ENCODE results near the gene EFNA5. TPM values are rescaled to one million over a fixed set of nuclear protein-coding genes. Genes with fewer than 3 reads are reported as not detected.

Gene EFNA5
- total and polyA plus RNA-seq, 2 of the 8 experiments (the other 6 are each of a cell fraction or from before 2014, with no cell fraction given), result 9.6 to 21.8 TPM

- Histone ChIP-seq H3K4me2 (ENCODE audit: insufficient read depth in 1 of 2, low read depth in 2 of 2, low read length in 2 of 2) (no peak overlapping the region), H2BK20ac (ENCODE audit: low read length) (no peak overlapping the region), H3K14ac (ENCODE audit: insufficient read length) (no peak overlapping the region), H2BK5ac (ENCODE audit: low read depth, low read length) (no peak overlapping the region), H2BK120ac (replicated peaks; ENCODE audit: low read depth, low read length) (no peak overlapping the region), H3K23me2 (ENCODE audit: low read depth, low read length) (no peaks in the 10 kb centered on the region), H2BK12ac (ENCODE audit: low read depth, low read length) (no peak overlapping the region), H3K9me3 (ENCODE audit: insufficient read depth in 2 of 2, low read depth in 1 of 2, low read length in 1 of 2) (no peaks in the 10 kb centered on the region), H4K8ac (ENCODE audit: extremely low read depth, insufficient read depth, low read length) (no peak overlapping the region), H3K18ac (ENCODE audit: extremely low read depth, low read length) (no peak overlapping the region), H3K36me3 (ENCODE audit: control insufficient read depth in 2 of 4, insufficient read depth in 4 of 4, low read length in 3 of 4) (no peaks in the 10 kb centered on the region), H3K27ac (ENCODE audit: low read depth, low read length) (no peak overlapping the region), H3K79me1 (ENCODE audit: low read depth, low read length) (no peaks in the 10 kb centered on the region), H3K56ac (replicated peaks; ENCODE audit: insufficient read length, low read depth, low read length) (no peak overlapping the region), H4K5ac (ENCODE audit: insufficient read length, low read depth, low read length) (no peak overlapping the region), H3K79me2 (ENCODE audit: control insufficient read depth in 1 of 2, insufficient read depth in 2 of 2, low read length in 2 of 2) (no peaks in the 10 kb centered on the region), H2AK5ac (ENCODE audit: low read depth, low read length) (no peak overlapping the region), H3K4me1 (replicated peaks in 1 of 4; ENCODE audit: control insufficient read depth in 3 of 4, insufficient read depth in 4 of 4, low read length in 3 of 4) (no peaks in the 10 kb centered on the region), H4K20me1 (replicated peaks in 1 of 2; ENCODE audit: control insufficient read depth in 1 of 2, insufficient read depth in 2 of 2, low read length in 2 of 2) (no peaks in the 10 kb centered on the region), H3K27me3 (replicated peaks in 1 of 4; ENCODE audit: control insufficient read depth in 3 of 4, extremely low read depth in 1 of 4, insufficient read depth in 3 of 4, low read length in 3 of 4) (no peaks in the 10 kb centered on the region), H2BK15ac (ENCODE audit: low read length) (no peak overlapping the region), H3K23ac (ENCODE audit: insufficient read length) (no peak overlapping the region), H3K9ac (replicated peaks in 1 of 4; ENCODE audit: extremely low read depth in 1 of 4, low read depth in 3 of 4, low read length in 3 of 4) (no peak overlapping the region), H4K91ac (replicated peaks; ENCODE audit: insufficient read length, low read length) (no peak overlapping the region), H3K4ac (replicated peaks; ENCODE audit: insufficient read length, low read depth, low read length) (no peak overlapping the region), H3K4me3 (ENCODE audit: extremely low read depth in 1 of 4, insufficient read depth in 2 of 4, low read depth in 3 of 4, low read length in 4 of 4) (no peak overlapping the region), H2AFZ (ENCODE audit: low read length) (no peak overlapping the region)
- WGBS, 2 experiments (ENCODE audit: extremely low coverage in 1 of 2, insufficient coverage in 1 of 2, insufficient read length in 1 of 2, insufficient replicate concordance in 2 of 2, low coverage in 1 of 2, low lambda C conversion rate in 2 of 2, missing lambda C conversion rate in 1 of 2), result 95% methylated on average over 1 of the region's 1 CpG; no CpG with 5 or more reads in 1 of the 2 experiments
- ChIA-PET POLR2A (ENCODE audit: partially characterized antibody) (interaction anchor here (0.8 kb wide), 1 partner anchor 22 kb away, joined by 3 read pairs; no protein-coding TSS in a partner anchor), CTCF (ENCODE audit: partially characterized antibody) (interaction anchor here (0.8 to 1.0 kb wide), 2 partner anchors 8 kb away, joined by 3 read pairs; no protein-coding TSS in a partner anchor)
- DNase-seq (ENCODE audit: low read depth in 1 of 2, low spot score in 2 of 2) (no peak), FAIRE-seq (no peak)
- TF ChIP-seq CTBP2 (IDR thresholded peaks at IDR 0.05; ENCODE audit: borderline replicate concordance, insufficient read depth, insufficient read length, low read length) (no peak), GTF2F1 (IDR thresholded peaks at IDR 0.05; ENCODE audit: borderline replicate concordance, low read depth, low read length) (no peak), POU5F1 (IDR thresholded peaks at IDR 0.05; ENCODE audit: low read depth, low read length) (no peak), FOSL1 (IDR thresholded peaks at IDR 0.05; ENCODE audit: insufficient read depth, low read depth, low read length) (no peak), EGR1 (IDR thresholded peaks at IDR 0.05; ENCODE audit: borderline replicate concordance, low read depth, low read length) (no peak), ASH2L (IDR thresholded peaks at IDR 0.05; ENCODE audit: low read length) (no peak)
Measured at GRCh38 chr5:107337281-107337680, 333.5 kb downstream of the EFNA5 start.

Data from H1 (cell line).